ENCODE measurements around the gene CETN1.

DNA sequence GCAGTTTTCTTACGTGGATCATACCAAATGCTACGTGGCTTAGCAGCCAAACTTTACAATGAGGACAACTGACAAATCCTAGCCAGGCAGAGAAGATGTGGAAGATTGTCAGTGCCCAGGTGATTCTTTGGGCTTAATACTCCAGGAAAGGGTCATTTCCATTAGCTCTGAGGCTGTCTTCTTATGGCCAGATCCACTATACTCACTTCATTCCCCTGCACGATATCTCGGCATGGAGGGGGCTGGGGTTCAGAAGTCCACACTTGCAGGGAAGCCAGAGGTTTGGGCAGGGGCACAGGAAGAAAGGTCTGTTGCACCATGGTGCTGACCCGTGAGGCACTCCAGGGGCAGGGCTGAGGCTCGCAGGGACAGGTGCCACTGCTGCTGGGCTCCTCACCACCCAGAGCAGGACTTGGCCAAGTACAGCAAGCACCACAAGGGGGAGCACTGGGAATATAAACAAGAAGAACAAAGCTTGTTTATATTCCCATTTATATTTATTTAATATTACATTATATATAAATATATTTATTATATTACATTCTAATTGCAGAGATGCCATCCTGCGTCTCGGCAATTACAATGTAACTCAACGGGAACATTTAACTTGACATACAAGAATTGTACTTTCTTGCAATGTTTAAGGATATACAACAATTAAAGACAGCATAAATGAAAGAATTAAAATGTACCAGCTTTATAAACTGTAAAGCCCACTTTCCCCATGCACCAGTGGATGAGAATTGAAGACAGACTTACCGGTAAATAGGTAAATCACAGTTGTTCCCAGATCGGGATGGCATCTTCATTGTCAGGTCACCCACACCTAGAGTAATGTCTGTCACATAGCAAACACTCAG, 43.8 kb downstream of the CETN1 start:
- TF ChIP-seq POLR2AphosphoS5 (IDR thresholded peaks at IDR 0.05; ENCODE audit: borderline replicate concordance, low read depth, low read length) = no peak
- no peak for TF ChIP-seq EZH2 (IDR thresholded peaks at IDR 0.05)
